ENCODE measurements around the gene SYNE1.

The SYNE1 gene

GRCh38 chr6:152123076-152123475, 514.1 kb downstream of the SYNE1 start:
- Histone ChIP-seq H3K4me1 (ENCODE audit: control insufficient read depth, low read depth, low read length) (no peaks in the 10 kb centered on the region), H3K56ac (ENCODE audit: low read length) (no peak overlapping the region), H3K23ac (ENCODE audit: low read length) (no peak overlapping the region), H3K27me3 (ENCODE audit: insufficient read depth, low read length, poor library complexity) (no peaks in the 10 kb centered on the region), H2AK5ac (ENCODE audit: low read length) (no peak overlapping the region), H3K79me1 (ENCODE audit: low read length) (no peaks in the 10 kb centered on the region), H2BK15ac (replicated peaks; ENCODE audit: low read depth) (no peak overlapping the region), H4K5ac (ENCODE audit: low read length) (no peak overlapping the region), H2BK5ac (ENCODE audit: low read length) (no peak overlapping the region), H3K36me3 (ENCODE audit: control insufficient read depth, insufficient read depth, low read length) (no peaks in the 10 kb centered on the region), H2BK120ac (ENCODE audit: low read depth, low read length) (no peak overlapping the region), H3K18ac (ENCODE audit: low read length) (no peak overlapping the region), H3K27ac (ENCODE audit: low read depth, low read length) (no peak overlapping the region), H3K4me2 (ENCODE audit: low read length) (no peak overlapping the region), H3K79me2 (ENCODE audit: control insufficient read depth, insufficient read depth, low read length) (no peaks in the 10 kb centered on the region), H3K4me3 (ENCODE audit: low read length) (no peak overlapping the region), H3K9ac (ENCODE audit: low read length) (no peak overlapping the region), H3K4ac (ENCODE audit: low read depth, low read length) (no peak overlapping the region), H4K8ac (ENCODE audit: low read depth, low read length) (no peak overlapping the region)
- no CpG with 5 or more reads among the region's 3 CpGs for WGBS (ENCODE audit: extremely low coverage, insufficient coverage, low lambda C conversion rate)
- no peak for DNase-seq

- H3K36me3 ChIP-seq (ENCODE audit: control insufficient read depth, insufficient read depth, low read length) = no peaks in the 10 kb centered on the region
- no peak overlapping the region for H2AK5ac ChIP-seq (ENCODE audit: low read length)
- H3K27ac ChIP-seq (ENCODE audit: low read depth, low read length) = no peak overlapping the region
Measured at GRCh38 chr6:152122434-152122833, 514.7 kb downstream of the SYNE1 start.

GRCh38 chr6:152121910-152122309, 515.3 kb downstream of the SYNE1 start:
- H3K4me2 ChIP-seq (ENCODE audit: low read length) = no peak overlapping the region
- H3K79me1 ChIP-seq (ENCODE audit: low read length) = no peaks in the 10 kb centered on the region
- H3K56ac ChIP-seq (ENCODE audit: low read length) = no peak overlapping the region
- no peak overlapping the region for H2BK5ac ChIP-seq (ENCODE audit: low read length)
- no CpG with 5 or more reads among the region's 3 CpGs for WGBS (ENCODE audit: extremely low coverage, insufficient coverage, low lambda C conversion rate)
- H3K27ac ChIP-seq (ENCODE audit: low read depth, low read length) = no peak overlapping the region
- DNase-seq = no peak
- H4K8ac ChIP-seq (ENCODE audit: low read depth, low read length) = no peak overlapping the region
- no peaks in the 10 kb centered on the region for H3K27me3 ChIP-seq (ENCODE audit: insufficient read depth, low read length, poor library complexity)
- H3K79me2 ChIP-seq (ENCODE audit: control insufficient read depth, insufficient read depth, low read length) = no peaks in the 10 kb centered on the region
- H3K4ac ChIP-seq (ENCODE audit: low read depth, low read length) = no peak overlapping the region
- H3K4me1 ChIP-seq (ENCODE audit: control insufficient read depth, low read depth, low read length) = no peaks in the 10 kb centered on the region
- no peak overlapping the region for H2BK15ac ChIP-seq (replicated peaks; ENCODE audit: low read depth)
- no peak overlapping the region for H3K18ac ChIP-seq (ENCODE audit: low read length)
- no peak overlapping the region for H3K9ac ChIP-seq (ENCODE audit: low read length)
- H4K5ac ChIP-seq (ENCODE audit: low read length) = no peak overlapping the region
- H3K23ac ChIP-seq (ENCODE audit: low read length) = no peak overlapping the region
- no peak overlapping the region for H2AK5ac ChIP-seq (ENCODE audit: low read length)
- H3K4me3 ChIP-seq (ENCODE audit: low read length) = no peak overlapping the region
- no peaks in the 10 kb centered on the region for H3K36me3 ChIP-seq (ENCODE audit: control insufficient read depth, insufficient read depth, low read length)
- no peak overlapping the region for H2BK120ac ChIP-seq (ENCODE audit: low read depth, low read length)

More at GRCh38 chr6:152122434-152122833, 514.7 kb downstream of the SYNE1 start:
- no peak overlapping the region for H3K4me2 ChIP-seq (ENCODE audit: low read length)
- no peak overlapping the region for H3K18ac ChIP-seq (ENCODE audit: low read length)
- H4K5ac ChIP-seq (ENCODE audit: low read length) = no peak overlapping the region
- H3K27me3 ChIP-seq (ENCODE audit: insufficient read depth, low read length, poor library complexity) = no peaks in the 10 kb centered on the region
- H4K8ac ChIP-seq (ENCODE audit: low read depth, low read length) = no peak overlapping the region
- no peak overlapping the region for H2BK15ac ChIP-seq (replicated peaks; ENCODE audit: low read depth)
- no peak overlapping the region for H3K56ac ChIP-seq (ENCODE audit: low read length)
- no peaks in the 10 kb centered on the region for H3K79me1 ChIP-seq (ENCODE audit: low read length)
- no peak for DNase-seq
- no peak overlapping the region for H2BK5ac ChIP-seq (ENCODE audit: low read length)
- no peak overlapping the region for H2BK120ac ChIP-seq (ENCODE audit: low read depth, low read length)
- H3K23ac ChIP-seq (ENCODE audit: low read length) = no peak overlapping the region
- H3K4me1 ChIP-seq (ENCODE audit: control insufficient read depth, low read depth, low read length) = no peaks in the 10 kb centered on the region
- H3K9ac ChIP-seq (ENCODE audit: low read length) = no peak overlapping the region
- H3K4me3 ChIP-seq (ENCODE audit: low read length) = no peak overlapping the region
- no peaks in the 10 kb centered on the region for H3K79me2 ChIP-seq (ENCODE audit: control insufficient read depth, insufficient read depth, low read length)
- no CpG with 5 or more reads among the region's 12 CpGs for WGBS (ENCODE audit: extremely low coverage, insufficient coverage, low lambda C conversion rate)
- H3K4ac ChIP-seq (ENCODE audit: low read depth, low read length) = no peak overlapping the region

- H3K36me3 ChIP-seq (ENCODE audit: control insufficient read depth, insufficient read depth, low read length) = no peaks in the 10 kb centered on the region
Measured at GRCh38 chr6:152119831-152120230, 517.3 kb downstream of the SYNE1 start.

GRCh38 chr6:152118678-152119077, 518.5 kb downstream of the SYNE1 start:
- H4K5ac ChIP-seq (ENCODE audit: low read length) = no peak overlapping the region
- no CpG with 5 or more reads among the region's 5 CpGs for WGBS (ENCODE audit: extremely low coverage, insufficient coverage, low lambda C conversion rate)
- no peak overlapping the region for H3K4me2 ChIP-seq (ENCODE audit: low read length)
- H3K27ac ChIP-seq (ENCODE audit: low read depth, low read length) = no peak overlapping the region
- H3K18ac ChIP-seq (ENCODE audit: low read length) = no peak overlapping the region
- no peaks in the 10 kb centered on the region for H3K79me2 ChIP-seq (ENCODE audit: control insufficient read depth, insufficient read depth, low read length)
- no peak overlapping the region for H2BK15ac ChIP-seq (replicated peaks; ENCODE audit: low read depth)
- no peak overlapping the region for H2BK120ac ChIP-seq (ENCODE audit: low read depth, low read length)
- H4K8ac ChIP-seq (ENCODE audit: low read depth, low read length) = no peak overlapping the region
- no peaks in the 10 kb centered on the region for H3K4me1 ChIP-seq (ENCODE audit: control insufficient read depth, low read depth, low read length)
- H3K36me3 ChIP-seq (ENCODE audit: control insufficient read depth, insufficient read depth, low read length) = no peaks in the 10 kb centered on the region
- no peaks in the 10 kb centered on the region for H3K27me3 ChIP-seq (ENCODE audit: insufficient read depth, low read length, poor library complexity)
- no peak overlapping the region for H2BK5ac ChIP-seq (ENCODE audit: low read length)
- H3K56ac ChIP-seq (ENCODE audit: low read length) = no peak overlapping the region
- H3K9ac ChIP-seq (ENCODE audit: low read length) = no peak overlapping the region
- DNase-seq = no peak
- no peaks in the 10 kb centered on the region for H3K79me1 ChIP-seq (ENCODE audit: low read length)
- no peak overlapping the region for H3K23ac ChIP-seq (ENCODE audit: low read length)
- H2AK5ac ChIP-seq (ENCODE audit: low read length) = no peak overlapping the region
- no peak overlapping the region for H3K4me3 ChIP-seq (ENCODE audit: low read length)
- H3K4ac ChIP-seq (ENCODE audit: low read depth, low read length) = no peak overlapping the region

More at GRCh38 chr6:152119831-152120230, 517.3 kb downstream of the SYNE1 start:
- H3K27ac ChIP-seq (ENCODE audit: low read depth, low read length) = no peak overlapping the region
- no peak overlapping the region for H4K5ac ChIP-seq (ENCODE audit: low read length)
- H3K18ac ChIP-seq (ENCODE audit: low read length) = no peak overlapping the region
- H2AK5ac ChIP-seq (ENCODE audit: low read length) = no peak overlapping the region
- no peaks in the 10 kb centered on the region for H3K27me3 ChIP-seq (ENCODE audit: insufficient read depth, low read length, poor library complexity)
- H3K9ac ChIP-seq (ENCODE audit: low read length) = no peak overlapping the region
- no peak overlapping the region for H3K4me2 ChIP-seq (ENCODE audit: low read length)
- no peak overlapping the region for H2BK120ac ChIP-seq (ENCODE audit: low read depth, low read length)
- H3K23ac ChIP-seq (ENCODE audit: low read length) = no peak overlapping the region
- H4K8ac ChIP-seq (ENCODE audit: low read depth, low read length) = no peak overlapping the region
- no peak overlapping the region for H3K4ac ChIP-seq (ENCODE audit: low read depth, low read length)
- H3K4me3 ChIP-seq (ENCODE audit: low read length) = no peak overlapping the region
- H3K79me2 ChIP-seq (ENCODE audit: control insufficient read depth, insufficient read depth, low read length) = no peaks in the 10 kb centered on the region
- H3K56ac ChIP-seq (ENCODE audit: low read length) = no peak overlapping the region
- H3K4me1 ChIP-seq (ENCODE audit: control insufficient read depth, low read depth, low read length) = no peaks in the 10 kb centered on the region
- WGBS (ENCODE audit: extremely low coverage, insufficient coverage, low lambda C conversion rate) = no CpG with 5 or more reads among the region's 7 CpGs
- H3K79me1 ChIP-seq (ENCODE audit: low read length) = no peaks in the 10 kb centered on the region
- H2BK5ac ChIP-seq (ENCODE audit: low read length) = no peak overlapping the region
- no peak for DNase-seq
- H2BK15ac ChIP-seq (replicated peaks; ENCODE audit: low read depth) = no peak overlapping the region

- Histone ChIP-seq H4K8ac (ENCODE audit: low read depth, low read length) (no peak overlapping the region), H4K5ac (ENCODE audit: low read length) (no peak overlapping the region), H2AK5ac (ENCODE audit: low read length) (no peak overlapping the region), H3K56ac (ENCODE audit: low read length) (no peak overlapping the region), H3K4me3 (ENCODE audit: low read length) (no peak overlapping the region), H3K9ac (ENCODE audit: low read length) (no peak overlapping the region), H3K4me1 (ENCODE audit: control insufficient read depth, low read depth, low read length) (no peaks in the 10 kb centered on the region), H3K79me1 (ENCODE audit: low read length) (no peaks in the 10 kb centered on the region), H3K36me3 (ENCODE audit: control insufficient read depth, insufficient read depth, low read length) (no peaks in the 10 kb centered on the region), H2BK15ac (replicated peaks; ENCODE audit: low read depth) (no peak overlapping the region), H3K18ac (ENCODE audit: low read length) (no peak overlapping the region), H3K79me2 (ENCODE audit: control insufficient read depth, insufficient read depth, low read length) (no peaks in the 10 kb centered on the region), H3K23ac (ENCODE audit: low read length) (no peak overlapping the region), H3K27ac (ENCODE audit: low read depth, low read length) (no peak overlapping the region), H2BK5ac (ENCODE audit: low read length) (no peak overlapping the region), H3K27me3 (ENCODE audit: insufficient read depth, low read length, poor library complexity) (no peaks in the 10 kb centered on the region), H2BK120ac (ENCODE audit: low read depth, low read length) (no peak overlapping the region), H3K4me2 (ENCODE audit: low read length) (no peak overlapping the region), H3K4ac (ENCODE audit: low read depth, low read length) (no peak overlapping the region)
- no peak for DNase-seq
- WGBS (ENCODE audit: extremely low coverage, insufficient coverage, low lambda C conversion rate) = no CpG with 5 or more reads among the region's 3 CpGs
Measured at GRCh38 chr6:152118224-152118623, 518.9 kb downstream of the SYNE1 start.
